Measurements from ENCODE around the gene WNT3A. TPM values are rescaled to one million over a fixed set of nuclear protein-coding genes. Genes with fewer than 3 reads are reported as not detected.

The WNT3A gene
- total and polyA plus RNA-seq, 9 of the 15 experiments (the other 6 are each of a cell fraction or from before 2014, with no cell fraction given), result not detected

DNA sequence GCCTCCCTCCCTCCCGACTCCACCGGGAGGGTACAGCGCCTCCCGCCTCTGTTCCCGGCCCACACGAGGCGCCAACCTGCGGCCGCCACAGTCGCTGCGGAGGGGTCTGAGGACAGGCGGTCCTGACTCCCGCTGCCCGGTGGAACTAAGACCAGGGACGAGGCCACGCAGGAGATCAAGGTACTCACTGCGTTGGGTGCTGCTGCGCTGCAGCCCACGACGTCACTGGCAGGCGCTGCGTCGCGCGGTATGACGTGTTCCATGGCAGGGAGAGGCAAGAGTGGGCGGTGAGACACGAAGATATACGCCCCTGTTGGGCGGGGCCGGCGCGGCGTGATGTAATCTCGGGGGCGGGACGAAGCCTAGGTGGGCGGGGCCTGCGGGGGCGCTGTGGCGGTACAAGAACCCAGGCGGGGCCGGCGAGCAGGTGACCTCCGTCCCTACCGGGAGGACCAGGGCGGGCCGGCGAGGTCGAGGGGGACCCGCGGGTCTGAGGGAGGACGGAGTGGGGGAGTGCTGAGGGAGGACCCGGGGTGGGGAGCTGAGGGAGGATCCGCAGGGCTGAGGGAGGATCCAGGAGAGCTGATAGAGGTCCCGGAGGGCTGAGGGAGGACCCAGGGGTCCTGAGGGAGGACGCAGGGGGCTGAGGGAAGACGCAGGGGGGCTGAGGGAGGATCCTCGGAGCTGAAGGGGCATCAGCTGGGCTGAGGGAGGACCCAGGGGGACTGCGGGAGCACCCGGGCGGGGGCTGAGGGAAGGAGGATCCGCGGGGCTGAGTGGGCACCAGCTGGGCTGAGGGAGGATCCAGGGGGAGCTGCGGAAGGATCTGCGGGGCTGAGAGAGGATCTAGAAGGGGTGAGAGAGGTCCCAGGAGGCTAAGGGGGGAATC lies 102.5 kb downstream of the WNT3A start, which contains the start of gene MRPL55 (continued):
- TF ChIP-seq ZFP36 (IDR thresholded peaks at IDR 0.05; ENCODE audit: low read depth, low read length, partially characterized antibody) (no peak), ZNF124 (CRISPR knock-in tag; IDR thresholded peaks at IDR 0.05) (no peak), ZZZ3 (IDR thresholded peaks at IDR 0.05) (no peak), SAFB (IDR thresholded peaks at IDR 0.05; ENCODE audit: borderline replicate concordance, low read depth, low read length) (no peak), TAF7 (tag; IDR thresholded peaks at IDR 0.05) (no peak; the same call in none of the 2 replicates), ZNF75A (CRISPR knock-in tag; IDR thresholded peaks at IDR 0.05) (no peak), SNIP1 (IDR thresholded peaks at IDR 0.05; ENCODE audit: low read depth) (no peak), RCOR1 (IDR thresholded peaks at IDR 0.05; ENCODE audit: borderline replicate concordance in 1 of 2, low read depth in 2 of 2, low read length in 2 of 2) (peak; percentile 14 to 35; a peak in 2 of 4 replicates), CSDE1 (IDR thresholded peaks at IDR 0.05) (peak in 1 of 2 experiments; percentile 95; a peak in 2 of 4 replicates)
- TF ChIP-seq, protein P1, sequence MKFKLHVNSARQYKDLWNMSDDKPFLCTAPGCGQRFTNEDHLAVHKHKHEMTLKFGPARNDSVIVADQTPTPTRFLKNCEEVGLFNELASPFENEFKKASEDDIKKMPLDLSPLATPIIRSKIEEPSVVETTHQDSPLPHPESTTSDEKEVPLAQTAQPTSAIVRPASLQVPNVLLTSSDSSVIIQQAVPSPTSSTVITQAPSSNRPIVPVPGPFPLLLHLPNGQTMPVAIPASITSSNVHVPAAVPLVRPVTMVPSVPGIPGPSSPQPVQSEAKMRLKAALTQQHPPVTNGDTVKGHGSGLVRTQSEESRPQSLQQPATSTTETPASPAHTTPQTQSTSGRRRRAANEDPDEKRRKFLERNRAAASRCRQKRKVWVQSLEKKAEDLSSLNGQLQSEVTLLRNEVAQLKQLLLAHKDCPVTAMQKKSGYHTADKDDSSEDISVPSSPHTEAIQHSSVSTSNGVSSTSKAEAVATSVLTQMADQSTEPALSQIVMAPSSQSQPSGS (CRISPR knock-in tag; IDR thresholded peaks at IDR 0.05), result no peak; the same call in 1 of the 2 replicates
- TF ChIP-seq, protein P2, sequence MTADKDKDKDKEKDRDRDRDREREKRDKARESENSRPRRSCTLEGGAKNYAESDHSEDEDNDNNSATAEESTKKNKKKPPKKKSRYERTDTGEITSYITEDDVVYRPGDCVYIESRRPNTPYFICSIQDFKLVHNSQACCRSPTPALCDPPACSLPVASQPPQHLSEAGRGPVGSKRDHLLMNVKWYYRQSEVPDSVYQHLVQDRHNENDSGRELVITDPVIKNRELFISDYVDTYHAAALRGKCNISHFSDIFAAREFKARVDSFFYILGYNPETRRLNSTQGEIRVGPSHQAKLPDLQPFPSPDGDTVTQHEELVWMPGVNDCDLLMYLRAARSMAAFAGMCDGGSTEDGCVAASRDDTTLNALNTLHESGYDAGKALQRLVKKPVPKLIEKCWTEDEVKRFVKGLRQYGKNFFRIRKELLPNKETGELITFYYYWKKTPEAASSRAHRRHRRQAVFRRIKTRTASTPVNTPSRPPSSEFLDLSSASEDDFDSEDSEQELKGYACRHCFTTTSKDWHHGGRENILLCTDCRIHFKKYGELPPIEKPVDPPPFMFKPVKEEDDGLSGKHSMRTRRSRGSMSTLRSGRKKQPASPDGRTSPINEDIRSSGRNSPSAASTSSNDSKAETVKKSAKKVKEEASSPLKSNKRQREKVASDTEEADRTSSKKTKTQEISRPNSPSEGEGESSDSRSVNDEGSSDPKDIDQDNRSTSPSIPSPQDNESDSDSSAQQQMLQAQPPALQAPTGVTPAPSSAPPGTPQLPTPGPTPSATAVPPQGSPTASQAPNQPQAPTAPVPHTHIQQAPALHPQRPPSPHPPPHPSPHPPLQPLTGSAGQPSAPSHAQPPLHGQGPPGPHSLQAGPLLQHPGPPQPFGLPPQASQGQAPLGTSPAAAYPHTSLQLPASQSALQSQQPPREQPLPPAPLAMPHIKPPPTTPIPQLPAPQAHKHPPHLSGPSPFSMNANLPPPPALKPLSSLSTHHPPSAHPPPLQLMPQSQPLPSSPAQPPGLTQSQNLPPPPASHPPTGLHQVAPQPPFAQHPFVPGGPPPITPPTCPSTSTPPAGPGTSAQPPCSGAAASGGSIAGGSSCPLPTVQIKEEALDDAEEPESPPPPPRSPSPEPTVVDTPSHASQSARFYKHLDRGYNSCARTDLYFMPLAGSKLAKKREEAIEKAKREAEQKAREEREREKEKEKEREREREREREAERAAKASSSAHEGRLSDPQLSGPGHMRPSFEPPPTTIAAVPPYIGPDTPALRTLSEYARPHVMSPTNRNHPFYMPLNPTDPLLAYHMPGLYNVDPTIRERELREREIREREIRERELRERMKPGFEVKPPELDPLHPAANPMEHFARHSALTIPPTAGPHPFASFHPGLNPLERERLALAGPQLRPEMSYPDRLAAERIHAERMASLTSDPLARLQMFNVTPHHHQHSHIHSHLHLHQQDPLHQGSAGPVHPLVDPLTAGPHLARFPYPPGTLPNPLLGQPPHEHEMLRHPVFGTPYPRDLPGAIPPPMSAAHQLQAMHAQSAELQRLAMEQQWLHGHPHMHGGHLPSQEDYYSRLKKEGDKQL (CRISPR knock-in tag; IDR thresholded peaks at IDR 0.05; ENCODE audit: borderline replicate concordance), result no peak; the same call in 1 of the 2 replicates
- TF ChIP-seq, protein P3, sequence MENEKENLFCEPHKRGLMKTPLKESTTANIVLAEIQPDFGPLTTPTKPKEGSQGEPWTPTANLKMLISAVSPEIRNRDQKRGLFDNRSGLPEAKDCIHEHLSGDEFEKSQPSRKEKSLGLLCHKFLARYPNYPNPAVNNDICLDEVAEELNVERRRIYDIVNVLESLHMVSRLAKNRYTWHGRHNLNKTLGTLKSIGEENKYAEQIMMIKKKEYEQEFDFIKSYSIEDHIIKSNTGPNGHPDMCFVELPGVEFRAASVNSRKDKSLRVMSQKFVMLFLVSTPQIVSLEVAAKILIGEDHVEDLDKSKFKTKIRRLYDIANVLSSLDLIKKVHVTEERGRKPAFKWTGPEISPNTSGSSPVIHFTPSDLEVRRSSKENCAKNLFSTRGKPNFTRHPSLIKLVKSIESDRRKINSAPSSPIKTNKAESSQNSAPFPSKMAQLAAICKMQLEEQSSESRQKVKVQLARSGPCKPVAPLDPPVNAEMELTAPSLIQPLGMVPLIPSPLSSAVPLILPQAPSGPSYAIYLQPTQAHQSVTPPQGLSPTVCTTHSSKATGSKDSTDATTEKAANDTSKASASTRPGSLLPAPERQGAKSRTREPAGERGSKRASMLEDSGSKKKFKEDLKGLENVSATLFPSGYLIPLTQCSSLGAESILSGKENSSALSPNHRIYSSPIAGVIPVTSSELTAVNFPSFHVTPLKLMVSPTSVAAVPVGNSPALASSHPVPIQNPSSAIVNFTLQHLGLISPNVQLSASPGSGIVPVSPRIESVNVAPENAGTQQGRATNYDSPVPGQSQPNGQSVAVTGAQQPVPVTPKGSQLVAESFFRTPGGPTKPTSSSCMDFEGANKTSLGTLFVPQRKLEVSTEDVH (IDR thresholded peaks at IDR 0.05; ENCODE audit: low read depth, partially characterized antibody), result peak; percentile 93
- TF ChIP-seq, protein P4, sequence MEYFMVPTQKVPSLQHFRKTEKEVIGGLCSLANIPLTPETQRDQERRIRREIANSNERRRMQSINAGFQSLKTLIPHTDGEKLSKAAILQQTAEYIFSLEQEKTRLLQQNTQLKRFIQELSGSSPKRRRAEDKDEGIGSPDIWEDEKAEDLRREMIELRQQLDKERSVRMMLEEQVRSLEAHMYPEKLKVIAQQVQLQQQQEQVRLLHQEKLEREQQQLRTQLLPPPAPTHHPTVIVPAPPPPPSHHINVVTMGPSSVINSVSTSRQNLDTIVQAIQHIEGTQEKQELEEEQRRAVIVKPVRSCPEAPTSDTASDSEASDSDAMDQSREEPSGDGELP (CRISPR knock-in tag; IDR thresholded peaks at IDR 0.05; ENCODE audit: borderline replicate concordance), result peak; percentile 80
- TF ChIP-seq, protein P5, sequence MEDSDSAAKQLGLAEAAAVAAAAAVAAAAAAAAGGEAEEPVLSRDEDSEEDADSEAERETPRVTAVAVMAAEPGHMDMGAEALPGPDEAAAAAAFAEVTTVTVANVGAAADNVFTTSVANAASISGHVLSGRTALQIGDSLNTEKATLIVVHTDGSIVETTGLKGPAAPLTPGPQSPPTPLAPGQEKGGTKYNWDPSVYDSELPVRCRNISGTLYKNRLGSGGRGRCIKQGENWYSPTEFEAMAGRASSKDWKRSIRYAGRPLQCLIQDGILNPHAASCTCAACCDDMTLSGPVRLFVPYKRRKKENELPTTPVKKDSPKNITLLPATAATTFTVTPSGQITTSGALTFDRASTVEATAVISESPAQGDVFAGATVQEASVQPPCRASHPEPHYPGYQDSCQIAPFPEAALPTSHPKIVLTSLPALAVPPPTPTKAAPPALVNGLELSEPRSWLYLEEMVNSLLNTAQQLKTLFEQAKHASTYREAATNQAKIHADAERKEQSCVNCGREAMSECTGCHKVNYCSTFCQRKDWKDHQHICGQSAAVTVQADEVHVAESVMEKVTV (CRISPR knock-in tag; IDR thresholded peaks at IDR 0.05), result no peak
